ENCODE results near the gene TRMT112. TPM values are rescaled to one million over a fixed set of nuclear protein-coding genes. Genes with fewer than 3 reads are reported as not detected.

Gene TRMT112
- total RNA-seq, 1 experiment from 2014 or later: 494 TPM

DNA sequence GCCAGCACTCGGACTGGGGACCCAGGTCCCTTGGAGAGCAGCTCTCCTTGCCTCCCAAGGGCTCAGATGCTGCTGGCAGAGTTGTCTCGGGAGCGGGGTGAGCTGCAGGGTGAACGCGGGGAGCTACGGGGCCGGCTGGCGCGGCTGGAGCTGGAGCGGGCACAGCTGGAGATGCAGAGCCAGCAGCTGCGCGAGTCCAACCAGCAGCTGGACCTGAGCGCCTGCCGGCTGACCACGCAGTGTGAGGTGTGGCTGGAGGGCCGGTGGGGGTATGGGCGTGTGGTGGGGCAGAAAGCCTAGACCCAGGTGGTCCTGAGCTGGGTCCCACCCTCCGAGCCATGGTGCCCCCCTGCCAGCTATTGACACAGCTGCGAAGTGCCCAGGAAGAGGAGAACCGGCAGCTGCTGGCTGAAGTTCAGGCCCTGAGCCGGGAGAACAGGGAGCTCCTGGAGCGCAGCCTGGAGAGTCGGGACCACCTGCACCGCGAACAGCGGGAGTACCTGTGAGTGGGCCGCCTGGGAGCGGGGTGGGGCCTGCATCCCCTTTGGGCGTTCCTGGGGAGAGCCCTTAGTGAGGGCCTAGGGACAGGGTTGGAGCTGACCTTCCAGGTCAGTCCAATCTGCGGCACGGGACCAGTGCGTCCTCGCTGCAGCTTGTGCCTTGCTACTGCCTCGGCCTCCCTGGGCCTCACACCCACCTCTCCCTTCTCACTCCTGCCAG, 35.8 kb upstream of the TRMT112 start:
- no peak for DNase-seq (ENCODE audit: low read depth)
- in situ Hi-C loops (cut with HindIII; ENCODE audit: low pct_unique_long_range_greater_than_20kb, low sequenced_read_pairs): no loop called here

DNA sequence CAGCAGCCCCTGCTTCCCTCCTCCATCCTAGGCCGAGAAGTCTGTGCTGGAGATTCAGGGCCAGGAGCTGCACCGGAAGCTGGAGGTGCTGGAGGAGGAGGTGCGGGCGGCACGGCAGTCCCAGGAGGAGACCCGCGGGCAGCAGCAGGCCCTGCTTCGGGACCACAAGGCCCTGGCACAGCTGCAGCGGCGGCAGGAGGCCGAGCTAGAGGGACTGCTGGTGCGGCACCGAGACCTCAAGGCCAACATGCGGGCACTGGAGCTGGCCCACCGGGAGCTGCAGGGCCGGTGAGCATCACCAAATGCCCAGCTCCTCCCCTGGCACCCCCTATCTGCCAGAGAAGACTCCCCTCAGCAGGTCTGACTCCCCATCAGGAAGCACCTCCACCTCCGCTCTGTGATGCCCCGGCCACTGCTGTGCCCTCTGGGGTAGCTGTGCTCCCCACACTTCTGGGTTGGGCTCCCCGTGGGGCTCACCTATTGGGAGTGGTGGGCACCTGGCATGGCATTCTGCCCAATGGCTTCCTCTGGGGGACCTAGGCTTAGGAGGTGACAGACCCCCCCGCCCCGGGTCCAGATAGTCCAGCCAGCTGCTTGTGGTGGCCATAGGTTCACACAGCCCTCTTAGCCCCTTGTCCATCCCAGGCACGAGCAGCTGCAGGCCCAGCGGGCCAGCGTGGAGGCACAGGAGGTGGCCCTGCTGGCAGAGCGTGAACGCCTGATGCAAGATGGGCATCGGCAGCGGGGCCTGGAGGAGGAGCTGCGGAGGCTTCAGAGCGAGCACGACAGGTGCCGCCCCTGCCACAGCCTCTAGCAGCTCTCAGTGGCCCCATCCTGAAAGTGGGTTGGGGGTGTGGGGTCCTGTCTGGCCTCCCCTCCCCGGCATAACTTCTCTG, 35.0 kb upstream of the TRMT112 start:
- in situ Hi-C loops (cut with HindIII; ENCODE audit: low pct_unique_long_range_greater_than_20kb, low sequenced_read_pairs): no loop called here
- DNase-seq (ENCODE audit: low read depth): no peak

DNA sequence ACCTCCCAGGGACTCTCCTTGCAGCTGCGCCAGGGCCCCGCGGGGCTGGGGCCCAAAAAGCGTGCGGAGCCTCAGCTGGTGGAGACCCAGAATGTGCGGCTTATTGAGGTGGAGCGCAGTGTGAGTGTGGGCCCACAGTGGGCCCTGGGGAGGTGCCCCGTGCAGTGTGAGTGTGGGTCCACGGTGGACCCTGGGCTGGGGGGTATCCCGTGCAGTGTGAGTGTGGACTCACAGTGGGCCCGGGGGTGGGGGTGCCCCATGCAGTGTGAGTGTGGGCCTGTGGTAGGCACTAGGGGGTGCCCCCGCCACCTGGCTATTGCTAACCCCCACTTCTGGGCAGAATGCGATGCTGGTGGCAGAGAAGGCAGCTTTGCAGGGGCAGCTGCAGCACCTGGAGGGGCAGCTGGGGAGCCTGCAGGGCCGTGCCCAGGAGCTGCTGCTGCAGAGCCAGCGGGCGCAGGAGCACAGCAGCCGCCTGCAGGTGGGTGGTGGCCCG, 33.8 kb upstream of the TRMT112 start:
- no peak for DNase-seq (ENCODE audit: low read depth)
- in situ Hi-C loops (cut with HindIII; ENCODE audit: low pct_unique_long_range_greater_than_20kb, low sequenced_read_pairs): no loop called here

DNA sequence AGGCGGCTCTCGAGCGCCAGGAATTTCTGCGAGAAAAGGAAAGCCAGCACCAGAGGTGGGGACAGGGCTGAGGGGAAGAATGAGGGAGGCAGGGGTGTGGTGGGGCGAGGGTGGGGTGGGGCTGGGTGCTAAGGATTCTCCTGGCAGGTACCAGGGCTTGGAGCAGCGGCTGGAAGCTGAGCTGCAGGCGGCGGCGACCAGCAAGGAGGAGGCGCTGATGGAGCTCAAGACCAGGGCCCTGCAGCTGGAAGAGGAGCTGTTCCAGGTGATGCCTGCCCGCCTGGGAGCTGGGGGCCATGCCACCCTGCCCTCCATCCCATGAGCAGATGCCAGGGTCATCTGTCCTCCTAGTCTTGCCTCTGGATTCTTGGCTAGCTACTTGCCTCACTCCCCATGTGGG, 32.0 kb upstream of the TRMT112 start:
- no peak for DNase-seq (ENCODE audit: low read depth)
- in situ Hi-C loops (cut with HindIII; ENCODE audit: low pct_unique_long_range_greater_than_20kb, low sequenced_read_pairs): no loop called here

DNA sequence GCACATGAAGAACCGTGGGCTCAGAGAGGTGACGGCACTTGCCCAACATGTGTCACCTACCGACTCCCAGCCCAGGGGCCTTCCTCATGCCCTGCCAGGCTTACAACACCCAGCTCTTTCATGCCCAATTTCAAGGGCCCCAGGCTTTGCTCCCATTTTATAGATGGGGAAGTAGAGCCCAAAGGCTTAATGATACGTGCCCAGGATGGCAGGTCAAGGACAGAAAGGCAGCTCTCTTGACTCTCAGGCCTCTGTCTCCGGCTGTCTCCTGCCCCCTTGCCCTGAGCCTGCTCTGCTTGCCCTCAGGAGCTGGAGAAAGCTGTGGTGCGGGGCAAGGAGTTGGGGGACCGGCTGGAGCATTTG, 31.6 kb upstream of the TRMT112 start:
- no peak for DNase-seq (ENCODE audit: low read depth)
- in situ Hi-C loops (cut with HindIII; ENCODE audit: low pct_unique_long_range_greater_than_20kb, low sequenced_read_pairs): no loop called here

DNA sequence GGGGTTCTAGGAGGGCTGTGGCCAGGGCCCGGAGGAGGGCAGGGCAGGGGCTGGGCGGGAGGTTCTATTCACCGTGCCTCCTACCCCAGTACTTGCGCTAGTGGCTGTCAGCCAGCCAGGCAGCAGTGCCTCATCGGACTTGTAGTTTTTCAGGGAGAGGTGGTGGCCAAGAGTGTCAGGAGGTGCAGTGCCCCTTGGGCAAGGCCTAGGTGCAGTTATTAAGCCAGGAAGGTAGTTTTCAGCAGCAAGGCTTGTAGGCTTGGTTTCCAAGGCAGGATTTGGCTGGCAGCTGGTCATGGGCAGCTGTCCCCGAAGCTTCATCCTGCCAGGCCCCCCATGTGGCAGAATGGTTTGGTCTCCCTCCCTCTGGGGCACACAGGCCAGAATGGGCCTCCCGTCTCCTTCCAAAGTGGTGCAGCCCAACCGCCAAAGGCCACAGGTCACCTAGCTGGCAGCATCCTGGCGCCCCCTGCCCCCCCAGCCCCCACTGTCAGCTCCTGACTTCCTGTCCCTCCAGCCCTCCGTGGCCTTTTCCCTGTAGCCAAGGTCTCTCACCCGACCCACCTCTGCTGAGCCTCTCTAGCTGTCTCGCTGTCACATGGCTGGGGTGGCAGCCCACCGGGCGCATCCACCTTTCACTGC, 31.1 kb upstream of the TRMT112 start:
- no peak for DNase-seq (ENCODE audit: low read depth)
- in situ Hi-C loops (cut with HindIII; ENCODE audit: low pct_unique_long_range_greater_than_20kb, low sequenced_read_pairs): no loop called here

DNA sequence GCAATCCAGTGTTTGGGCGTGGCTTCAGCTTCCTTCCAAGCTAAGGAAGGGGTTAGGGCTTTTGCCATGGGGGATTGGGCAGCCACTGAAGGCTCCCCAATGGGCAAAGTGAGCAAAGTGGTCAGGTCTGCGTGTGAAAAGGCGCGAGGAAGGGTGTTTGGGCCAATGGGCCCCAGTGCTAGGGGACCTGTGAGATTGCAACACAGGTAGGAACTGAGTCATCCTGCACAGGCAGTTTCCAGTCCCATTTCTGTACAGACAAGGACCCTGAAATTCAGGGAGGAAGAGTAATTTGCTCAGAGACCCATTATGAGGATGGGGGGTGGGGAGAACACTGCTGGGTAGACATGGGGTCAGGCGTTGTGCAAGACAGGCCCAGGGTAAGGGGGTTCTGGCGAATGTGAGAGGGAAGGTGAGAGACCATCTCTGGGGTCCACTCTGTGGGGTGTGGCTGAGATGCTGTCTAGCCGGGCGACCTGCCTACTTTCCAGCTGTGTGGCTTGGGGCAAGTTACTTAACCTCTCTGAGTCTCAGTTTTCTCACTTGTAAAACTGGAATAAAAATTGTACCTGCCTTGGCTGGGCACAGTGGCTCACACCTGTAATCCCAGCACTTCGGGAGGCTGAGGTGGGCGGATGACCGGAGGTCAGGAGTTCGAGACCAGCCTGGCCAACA, 30.0 kb upstream of the TRMT112 start:
- no peak for DNase-seq (ENCODE audit: low read depth)

DNA sequence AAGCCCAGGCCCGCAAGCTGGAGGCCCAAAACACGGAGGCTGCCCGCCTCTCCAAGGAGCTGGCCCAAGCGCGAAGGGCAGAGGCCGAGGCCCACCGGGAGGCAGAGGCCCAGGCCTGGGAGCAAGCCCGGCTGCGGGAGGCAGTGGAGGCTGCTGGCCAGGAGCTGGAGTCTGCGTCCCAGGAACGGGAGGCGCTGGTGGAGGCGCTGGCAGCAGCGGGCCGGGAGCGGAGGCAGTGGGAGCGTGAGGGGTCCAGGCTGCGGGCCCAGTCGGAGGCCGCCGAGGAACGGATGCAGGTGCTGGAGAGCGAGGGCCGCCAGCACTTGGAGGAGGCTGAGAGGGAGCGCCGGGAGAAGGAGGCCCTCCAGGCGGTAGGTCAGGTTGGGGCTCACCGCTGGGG, 27.4 kb upstream of the TRMT112 start:
- in situ Hi-C loops (cut with HindIII; ENCODE audit: low pct_unique_long_range_greater_than_20kb, low sequenced_read_pairs): no loop called here
- no peak for DNase-seq (ENCODE audit: low read depth)

More for the DNA sequence above, 30.0 kb upstream of the TRMT112 start:
- in situ Hi-C loops (cut with HindIII; ENCODE audit: low pct_unique_long_range_greater_than_20kb, low sequenced_read_pairs): no loop called here

DNA sequence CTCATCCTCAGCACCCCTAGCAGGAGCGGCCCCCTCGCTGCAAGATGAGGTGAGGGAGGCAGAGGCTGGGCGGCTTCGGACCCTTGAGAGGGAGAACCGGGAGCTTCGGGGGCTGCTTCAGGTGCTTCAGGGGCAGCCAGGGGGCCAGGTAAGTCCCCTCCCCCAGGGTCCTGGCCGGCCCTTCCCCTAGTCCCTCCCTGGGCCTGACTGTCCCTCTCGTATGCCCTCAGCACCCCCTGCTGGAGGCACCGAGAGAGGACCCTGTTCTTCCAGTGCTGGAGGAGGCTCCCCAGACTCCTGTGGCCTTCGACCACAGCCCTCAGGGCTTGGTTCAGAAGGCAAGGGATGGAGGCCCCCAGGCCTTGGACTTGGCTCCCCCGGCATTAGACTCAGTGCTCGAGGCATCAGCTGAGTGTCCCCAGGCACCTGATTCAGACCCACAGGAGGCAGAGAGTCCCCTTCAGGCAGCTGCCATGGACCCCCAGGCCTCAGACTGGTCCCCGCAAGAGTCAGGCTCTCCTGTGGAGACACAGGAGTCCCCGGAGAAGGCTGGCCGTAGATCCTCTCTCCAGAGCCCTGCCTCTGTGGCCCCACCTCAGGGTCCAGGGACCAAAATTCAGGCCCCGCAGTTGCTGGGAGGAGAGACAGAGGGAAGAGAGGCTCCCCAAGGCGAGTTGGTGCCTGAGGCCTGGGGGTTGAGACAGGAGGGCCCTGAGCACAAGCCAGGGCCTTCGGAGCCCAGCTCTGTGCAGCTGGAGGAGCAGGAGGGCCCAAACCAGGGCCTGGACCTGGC, 26.6 kb upstream of the TRMT112 start:
- in situ Hi-C loops (cut with HindIII; ENCODE audit: low pct_unique_long_range_greater_than_20kb, low sequenced_read_pairs): no loop called here
- DNase-seq (ENCODE audit: low read depth): no peak

DNA sequence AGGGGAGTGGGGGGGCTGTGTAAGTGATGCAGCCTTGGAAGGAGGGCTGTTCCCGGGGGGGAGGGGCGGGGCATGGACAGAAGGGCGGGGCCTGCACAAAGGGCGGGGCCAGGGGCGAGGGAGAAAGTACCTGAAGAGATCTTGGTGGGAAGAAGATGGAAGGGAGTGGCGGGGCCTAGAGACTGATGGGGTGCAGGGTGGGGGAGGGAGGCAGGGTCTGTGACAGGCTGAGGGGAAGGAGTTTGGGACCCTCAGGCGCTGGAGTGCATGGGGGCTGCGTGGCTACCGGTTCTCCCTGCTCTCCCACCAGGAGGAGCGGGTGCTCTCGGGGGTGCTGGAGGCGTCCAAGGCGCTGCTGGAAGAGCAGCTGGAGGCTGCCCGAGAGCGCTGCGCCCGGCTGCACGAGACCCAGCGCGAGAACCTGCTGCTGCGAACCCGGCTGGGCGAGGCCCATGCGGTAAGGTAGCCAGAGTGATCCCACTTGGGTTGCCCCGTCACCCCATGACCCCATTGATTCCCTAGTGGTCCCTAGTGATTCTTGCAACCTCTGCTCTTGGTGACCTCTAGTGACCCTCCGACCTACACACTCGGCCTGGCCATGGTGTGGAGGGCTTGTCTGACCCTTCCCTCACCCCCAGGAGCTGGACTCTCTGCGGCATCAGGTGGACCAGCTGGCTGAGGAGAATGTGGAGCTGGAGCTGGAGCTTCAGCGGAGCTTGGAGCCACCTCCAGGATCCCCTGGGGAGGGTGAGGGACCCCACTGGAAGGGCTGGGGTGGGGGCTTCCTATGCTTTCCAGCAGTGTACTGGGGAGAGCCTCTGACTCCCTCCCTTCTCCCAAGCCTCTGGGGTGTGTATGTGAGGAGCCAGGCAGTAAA, 25.7 kb upstream of the TRMT112 start:
- no peak for DNase-seq (ENCODE audit: low read depth)
- in situ Hi-C loops (cut with HindIII; ENCODE audit: low pct_unique_long_range_greater_than_20kb, low sequenced_read_pairs): no loop called here

DNA sequence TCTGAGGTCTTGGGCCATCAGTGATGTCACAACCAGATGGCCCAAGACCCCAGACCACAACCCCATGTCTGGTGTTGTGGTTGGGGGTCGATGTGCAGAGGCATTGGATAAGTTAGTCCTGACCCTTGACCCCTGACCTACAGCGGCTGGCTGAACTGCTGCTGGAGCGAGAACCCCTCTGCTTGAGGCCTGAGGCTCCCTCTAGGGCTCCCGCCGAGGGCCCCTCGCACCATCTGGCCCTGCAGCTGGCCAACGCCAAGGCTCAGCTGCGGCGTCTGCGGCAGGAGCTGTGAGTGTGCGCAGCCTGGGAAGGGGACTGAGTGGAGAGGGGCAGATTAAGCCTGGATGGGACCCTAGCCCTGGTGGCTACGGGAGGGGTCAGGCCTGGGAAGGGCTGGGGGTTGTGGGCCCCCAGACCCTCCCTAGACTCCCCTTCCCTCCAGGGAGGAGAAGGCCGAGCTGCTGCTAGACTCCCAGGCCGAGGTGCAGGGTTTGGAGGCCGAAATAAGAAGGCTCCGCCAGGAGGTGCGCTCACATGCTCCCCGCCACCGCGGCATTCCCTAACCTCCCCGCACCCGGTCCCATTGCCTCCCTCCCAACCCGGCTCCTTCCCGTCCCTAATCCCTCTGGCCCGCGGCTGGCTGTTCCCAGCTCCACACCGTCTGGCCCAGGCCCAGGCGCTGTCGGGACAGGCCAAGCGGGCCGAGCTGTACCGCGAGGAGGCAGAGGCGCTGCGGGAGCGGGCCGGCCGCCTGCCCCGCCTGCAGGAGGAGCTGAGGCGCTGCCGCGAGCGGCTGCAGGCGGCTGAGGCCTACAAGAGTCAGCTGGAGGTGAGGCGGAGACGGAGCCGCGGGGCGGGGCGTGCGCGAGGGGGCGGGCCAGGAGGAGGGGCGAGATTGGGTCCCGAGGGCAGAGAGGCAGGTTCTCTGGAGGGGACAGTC, 24.8 kb upstream of the TRMT112 start:
- DNase-seq (ENCODE audit: low read depth): peak; percentile 67
- in situ Hi-C loops (cut with HindIII; ENCODE audit: low pct_unique_long_range_greater_than_20kb, low sequenced_read_pairs): no loop called here

DNA sequence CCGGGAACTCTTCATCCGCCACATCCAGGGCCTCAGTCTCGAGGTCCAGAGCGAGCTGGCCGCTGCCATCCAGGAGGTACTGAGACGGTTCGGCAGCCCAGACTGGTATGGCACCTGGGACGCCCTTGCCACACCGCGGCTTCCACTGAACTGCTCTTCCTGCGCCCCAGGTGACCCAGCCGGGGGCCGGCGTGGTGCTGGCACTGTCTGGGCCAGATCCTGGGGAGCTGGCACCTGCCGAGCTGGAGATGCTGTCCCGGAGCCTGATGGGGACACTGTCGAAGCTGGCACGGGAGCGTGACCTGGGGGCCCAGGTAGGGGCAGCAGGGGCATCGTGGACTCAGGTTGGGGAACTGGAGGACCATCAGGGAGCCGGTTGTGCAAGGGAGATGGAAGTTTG, 24.1 kb upstream of the TRMT112 start:
- in situ Hi-C loops (cut with HindIII; ENCODE audit: low pct_unique_long_range_greater_than_20kb, low sequenced_read_pairs): no loop called here
- DNase-seq (ENCODE audit: low read depth): no peak

DNA sequence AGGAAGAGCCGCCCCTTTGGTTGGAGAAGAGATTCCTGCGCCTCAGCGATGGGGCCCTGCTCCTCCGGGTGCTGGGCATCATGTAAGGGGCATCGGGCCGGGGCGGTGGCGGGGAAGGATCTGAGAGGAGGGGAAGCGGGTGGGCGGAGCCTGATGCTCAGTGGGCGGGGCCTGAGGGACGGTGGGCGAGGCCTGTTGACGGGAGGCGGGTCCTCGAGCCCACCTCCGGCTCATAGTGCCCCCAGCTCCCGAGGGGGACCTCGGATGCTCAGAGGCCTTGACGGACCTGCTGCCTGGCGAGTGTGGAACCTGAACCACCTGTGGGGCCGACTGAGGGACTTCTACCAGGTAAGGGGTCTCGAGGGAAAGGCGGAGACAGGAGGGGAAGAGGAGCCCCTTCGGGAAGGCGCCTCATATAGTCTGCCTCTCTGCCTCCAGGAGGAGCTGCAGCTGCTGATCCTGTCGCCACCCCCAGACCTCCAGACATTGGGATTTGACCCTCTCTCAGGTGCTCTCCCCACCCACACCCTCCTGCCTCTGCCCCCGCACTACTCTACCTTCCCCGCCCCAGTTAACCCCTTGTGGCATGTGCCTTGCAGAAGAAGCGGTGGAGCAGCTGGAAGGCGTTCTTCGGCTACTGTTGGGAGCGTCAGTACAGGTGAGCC, 23.4 kb upstream of the TRMT112 start:
- DNase-seq (ENCODE audit: low read depth): no peak
- in situ Hi-C loops (cut with HindIII; ENCODE audit: low pct_unique_long_range_greater_than_20kb, low sequenced_read_pairs): no loop called here

DNA sequence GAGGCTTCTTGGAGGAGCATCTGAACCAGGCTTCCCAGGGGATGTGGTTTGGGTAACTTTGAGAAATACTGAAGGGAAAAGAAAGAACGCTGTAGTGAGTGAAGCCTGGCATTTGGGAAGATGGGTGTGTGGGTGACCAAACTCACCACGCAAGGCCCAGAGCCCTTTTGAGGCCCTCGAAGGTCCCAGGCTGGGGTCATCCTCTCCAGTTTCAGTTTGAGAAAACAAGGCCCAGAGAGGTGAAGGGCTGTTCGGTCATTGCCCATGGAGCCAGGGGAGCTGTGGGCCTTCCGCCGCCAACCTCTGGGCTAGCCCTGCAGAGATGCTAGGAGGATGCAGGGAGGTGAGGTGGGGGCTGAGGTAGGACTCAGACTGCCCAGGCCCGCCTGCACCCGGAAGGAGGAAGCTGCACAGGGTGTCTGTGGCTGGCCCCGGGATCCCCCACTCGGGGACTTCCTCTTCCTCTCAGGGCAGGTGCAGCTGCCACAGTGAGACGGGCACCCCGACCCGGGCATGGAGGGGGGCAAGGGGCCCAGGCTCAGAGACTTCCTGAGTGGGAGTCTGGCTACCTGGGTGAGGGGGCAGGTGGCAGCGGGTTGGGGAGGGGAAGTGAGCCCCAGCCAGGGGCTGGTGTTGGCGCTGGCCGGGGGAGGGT, 22.5 kb upstream of the TRMT112 start, which contains the start of gene CCDC88B:
TSS of gene CCDC88B (plus strand) at position 451 of the 655 bp plus-strand sequence. CDS start at position 514, 63 bp downstream.
- DNase-seq (ENCODE audit: low read depth): no peak
- in situ Hi-C loops (cut with HindIII; ENCODE audit: low pct_unique_long_range_greater_than_20kb, low sequenced_read_pairs): no loop called here

DNA sequence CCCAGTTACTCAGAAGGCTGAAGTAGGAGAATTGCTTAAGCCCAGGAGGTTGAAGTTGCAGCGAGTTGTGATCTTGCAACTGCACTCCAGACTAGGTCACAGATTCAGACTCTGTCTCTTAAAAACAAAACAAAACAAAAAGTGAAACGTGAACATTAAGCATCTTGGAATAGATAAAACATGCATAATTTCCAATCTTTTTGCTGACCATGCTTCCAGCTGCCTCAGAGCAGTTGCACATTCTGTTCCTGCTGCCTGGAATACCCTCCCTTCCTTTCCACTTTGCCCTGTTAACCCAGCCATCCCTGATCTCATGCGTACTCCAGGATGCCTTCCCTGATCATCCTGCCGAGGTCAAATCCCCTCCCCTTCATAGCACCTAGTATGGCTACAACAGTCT, 21.9 kb upstream of the TRMT112 start:
- DNase-seq (ENCODE audit: low read depth): no peak
- in situ Hi-C loops (cut with HindIII; ENCODE audit: low pct_unique_long_range_greater_than_20kb, low sequenced_read_pairs): no loop called here

All from Caki2 (cell line).